OCI-LY7 (cell line): Measurements from ENCODE around the gene USH1G.

Source experiments
- CTCF ChIP-seq: fragments of 200-600 bp; sonication (generic); conservative IDR thresholded peaks from 2 replicates; pipeline ENCODE4 v1.5.1; 2014; ENCODE audit warnings: mild to moderate bottlenecking, antibody characterized with exemption, low read length, moderate library complexity, mixed read lengths
- EZH2phosphoT487 ChIP-seq: fragments of 200-600 bp; sonication (generic); IDR thresholded peaks from 2 replicates; pipeline ENCODE4 v1.6.1; 2018; ENCODE audit warnings: low read depth, borderline replicate concordance, mild to moderate bottlenecking, mixed run types, antibody characterized with exemption, low read length, moderate library complexity, mixed read lengths

GRCh38 chr17:74952431-74953133, 29.5 kb upstream of the USH1G start:
- TF ChIP-seq EZH2phosphoT487 (no peak), CTCF (no peak)
